ENCODE results near the gene CEL.
A peak's percentile ranks its signal among the peaks of the same experiment; 100 is the strongest.

The CEL gene

GRCh38 chr9:133051966-133052539 is 9.7 kb upstream of the CEL start:
- Histone ChIP-seq H3K4me1 (ENCODE audit: control insufficient read depth, insufficient read depth, low read length) (no peaks in the 10 kb centered on the region), H3K4me3 (ENCODE audit: low read depth, low read length) (no peak overlapping the region), H3K27ac (ENCODE audit: extremely low read depth, low read depth, low read length) (no peak overlapping the region), H3K9me3 (ENCODE audit: control insufficient read depth, insufficient read depth, low read depth, low read length) (no peaks in the 10 kb centered on the region), H3K36me3 (ENCODE audit: control insufficient read depth in 2 of 2, insufficient read depth in 1 of 2, low read length in 2 of 2) (peaks cover 0 to 87% of the 10 kb centered on the region in 2 experiments; a peak in 2 of 3 replicates)
- TF ChIP-seq BCL11B (tag by site-specific recombination; IDR thresholded peaks at IDR 0.05; ENCODE audit: low read depth) (no peak), ZNF221 (tag by site-specific recombination; IDR thresholded peaks at IDR 0.05; ENCODE audit: borderline replicate concordance) (no peak), ZNF692 (tag by site-specific recombination; IDR thresholded peaks at IDR 0.05) (no peak), OSR2 (tag by site-specific recombination; IDR thresholded peaks at IDR 0.05) (no peak), ZBTB26 (tag by site-specific recombination; optimal IDR thresholded peaks at IDR 0.05) (no peak), ZNF37A (tag by site-specific recombination; IDR thresholded peaks at IDR 0.05) (no peak), ZNF18 (tag by site-specific recombination; IDR thresholded peaks at IDR 0.05) (no peak), ZNF785 (tag by site-specific recombination; IDR thresholded peaks at IDR 0.05) (no peak), ZBTB49 (tag by site-specific recombination; IDR thresholded peaks at IDR 0.05; ENCODE audit: low read depth) (no peak), ZNF292 (tag by site-specific recombination; IDR thresholded peaks at IDR 0.05; ENCODE audit: borderline replicate concordance, low read depth) (no peak), ZNF398 (tag by site-specific recombination; IDR thresholded peaks at IDR 0.05) (no peak), SALL2 (tag by site-specific recombination; IDR thresholded peaks at IDR 0.05; ENCODE audit: borderline replicate concordance) (no peak), ZSCAN16 (tag by site-specific recombination; IDR thresholded peaks at IDR 0.05) (no peak), PRDM1 (tag by site-specific recombination; IDR thresholded peaks at IDR 0.05) (no peak)
- CTCF ChIA-PET, result interaction anchor here (0.7 to 1.4 kb wide), 3 partner anchors 30 to 92 kb away, joined by 4 to 5 read pairs (median 4); no protein-coding TSS in a partner anchor
- POLR2A ChIA-PET, result interaction anchor here (3.3 kb wide), 1 partner anchor 21 kb away, joined by 10 read pairs; the partner anchor contains the start of gene GTF3C5

GRCh38 chr9:133054194-133054890 is 7.4 kb upstream of the CEL start:
- no peak overlapping the region for H3K27ac ChIP-seq (ENCODE audit: extremely low read depth, low read depth, low read length)
- H3K9me3 ChIP-seq (ENCODE audit: control insufficient read depth, insufficient read depth, low read depth, low read length), result no peaks in the 10 kb centered on the region
- ChIA-PET POLR2A (no interaction called here), CTCF (interaction anchor here (0.6 to 1.7 kb wide), 4 partner anchors 32 to 93 kb away, joined by 3 to 7 read pairs (median 4); no protein-coding TSS in a partner anchor)
- no peaks in the 10 kb centered on the region for H3K4me1 ChIP-seq (ENCODE audit: control insufficient read depth, insufficient read depth, low read length)
- H3K4me3 ChIP-seq (ENCODE audit: low read depth, low read length), result no peak overlapping the region
- TF ChIP-seq ZNF670 (tag by site-specific recombination; IDR thresholded peaks at IDR 0.05; ENCODE audit: low read depth) (no peak), ZIC2 (tag by site-specific recombination; IDR thresholded peaks at IDR 0.05) (no peak), ZNF645 (tag by site-specific recombination; IDR thresholded peaks at IDR 0.05) (no peak), KLF10 (tag by site-specific recombination; IDR thresholded peaks at IDR 0.05) (no peak), ZNF146 (tag by site-specific recombination; IDR thresholded peaks at IDR 0.05) (no peak), EGR2 (tag by site-specific recombination; IDR thresholded peaks at IDR 0.05; ENCODE audit: low read depth) (peak; percentile 39; the same call in 1 of the 2 replicates), SP2 (tag by site-specific recombination; IDR thresholded peaks at IDR 0.05) (peak; percentile 8; the same call in 1 of the 2 replicates), ZBTB48 (tag by site-specific recombination; IDR thresholded peaks at IDR 0.05) (no peak)
- peaks cover 0 to 87% of the 10 kb centered on the region in 2 experiments; a peak in 2 of 3 replicates for H3K36me3 ChIP-seq (ENCODE audit: control insufficient read depth in 2 of 2, insufficient read depth in 1 of 2, low read length in 2 of 2)

Data from HEK293 (cell line).